ENCODE results near the gene NFYB. TPM values are rescaled to one million over a fixed set of nuclear protein-coding genes. Genes with fewer than 3 reads are reported as not detected.

The NFYB gene
- total RNA-seq, 1 experiment from 2014 or later, result 36.7 TPM

DNA sequence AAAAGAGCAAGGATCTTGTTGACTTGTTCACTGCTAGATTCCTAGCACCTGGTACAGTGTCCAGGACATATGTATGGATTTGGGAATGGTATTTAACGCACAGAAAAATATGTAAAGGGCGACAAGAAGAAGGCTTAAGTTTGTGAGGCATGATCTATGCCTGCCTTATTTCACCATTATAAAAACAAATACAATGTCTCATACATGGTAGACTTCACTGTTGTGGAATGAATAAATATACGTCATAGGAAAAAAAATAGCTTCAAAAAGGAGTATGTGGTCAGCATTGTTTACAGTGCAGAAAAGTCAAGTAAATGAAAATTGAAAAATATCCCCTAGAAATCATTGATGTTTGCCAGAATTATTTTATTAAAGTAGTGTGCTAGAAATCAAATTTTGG is 43.7 kb downstream of the NFYB start:
- intact Hi-C loops (cut with micrococcal nuclease; ENCODE audit: unreplicated experiment), result no loop called here
- CTCF ChIA-PET, result no interaction called here
- no peak overlapping the region for H2AFZ ChIP-seq
- H3K79me2 ChIP-seq (ENCODE audit: low read depth), result no peaks in the 10 kb centered on the region
- no peak overlapping the region for H3K4me2 ChIP-seq
- POLR2A ChIA-PET (ENCODE audit: unreplicated experiment), result no interaction called here
- H4K20me1 ChIP-seq (ENCODE audit: insufficient read depth), result no peaks in the 10 kb centered on the region
- no peaks in the 10 kb centered on the region for H3K27me3 ChIP-seq (ENCODE audit: insufficient read depth, low read depth)
- H3K27ac ChIP-seq, result no peak overlapping the region
- TF ChIP-seq, protein P1, sequence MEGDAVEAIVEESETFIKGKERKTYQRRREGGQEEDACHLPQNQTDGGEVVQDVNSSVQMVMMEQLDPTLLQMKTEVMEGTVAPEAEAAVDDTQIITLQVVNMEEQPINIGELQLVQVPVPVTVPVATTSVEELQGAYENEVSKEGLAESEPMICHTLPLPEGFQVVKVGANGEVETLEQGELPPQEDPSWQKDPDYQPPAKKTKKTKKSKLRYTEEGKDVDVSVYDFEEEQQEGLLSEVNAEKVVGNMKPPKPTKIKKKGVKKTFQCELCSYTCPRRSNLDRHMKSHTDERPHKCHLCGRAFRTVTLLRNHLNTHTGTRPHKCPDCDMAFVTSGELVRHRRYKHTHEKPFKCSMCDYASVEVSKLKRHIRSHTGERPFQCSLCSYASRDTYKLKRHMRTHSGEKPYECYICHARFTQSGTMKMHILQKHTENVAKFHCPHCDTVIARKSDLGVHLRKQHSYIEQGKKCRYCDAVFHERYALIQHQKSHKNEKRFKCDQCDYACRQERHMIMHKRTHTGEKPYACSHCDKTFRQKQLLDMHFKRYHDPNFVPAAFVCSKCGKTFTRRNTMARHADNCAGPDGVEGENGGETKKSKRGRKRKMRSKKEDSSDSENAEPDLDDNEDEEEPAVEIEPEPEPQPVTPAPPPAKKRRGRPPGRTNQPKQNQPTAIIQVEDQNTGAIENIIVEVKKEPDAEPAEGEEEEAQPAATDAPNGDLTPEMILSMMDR (conservative IDR thresholded peaks at IDR 0.05), result no peak
- TF ChIP-seq EZH2 (IDR thresholded peaks at IDR 0.05; ENCODE audit: low read depth), result no peak
- no peak for DNase-seq
- no TSS peak for BruUV-seq (replicated peaks)
- no peak overlapping the region for H3K4me3 ChIP-seq
- H3F3A ChIP-seq (ENCODE audit: insufficient read depth, low read depth), result no peaks in the 10 kb centered on the region
- no peaks in the 10 kb centered on the region for H3K4me1 ChIP-seq (replicated peaks; ENCODE audit: insufficient read depth)
- H3K9me2 ChIP-seq (ENCODE audit: insufficient read depth), result no peaks in the 10 kb centered on the region
- no peaks in the 10 kb centered on the region for H3K9me3 ChIP-seq (ENCODE audit: insufficient read depth, low read depth)
- peaks cover 8% of the 10 kb centered on the region; the same call in 1 of the 2 replicates for H3K36me3 ChIP-seq (ENCODE audit: low read depth)

DNA sequence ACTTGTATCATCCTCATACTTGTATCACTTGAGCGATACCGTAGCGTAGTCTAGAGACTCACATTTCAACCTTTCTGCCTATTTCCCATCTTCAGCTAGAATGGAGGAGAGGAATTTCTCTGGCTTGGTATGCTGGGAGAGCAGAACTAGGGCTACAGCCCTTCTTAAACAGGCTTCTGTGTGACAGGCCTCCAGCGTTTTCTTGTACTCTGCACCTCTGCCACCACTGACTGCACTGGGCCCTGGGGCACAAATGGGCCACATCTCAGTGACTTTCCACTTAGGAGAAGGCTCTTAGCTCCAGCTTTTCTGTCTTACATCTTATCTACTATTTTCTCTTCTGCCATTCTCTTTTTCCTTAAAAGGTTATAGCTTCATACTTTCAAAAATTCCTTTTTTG is 46.9 kb downstream of the NFYB start:
- BruUV-seq (replicated peaks), result no TSS peak
- no peak for DNase-seq
- H3K9me2 ChIP-seq (ENCODE audit: insufficient read depth), result no peaks in the 10 kb centered on the region
- H2AFZ ChIP-seq, result no peak overlapping the region
- H3K27ac ChIP-seq, result no peak overlapping the region
- H4K20me1 ChIP-seq (ENCODE audit: insufficient read depth), result no peaks in the 10 kb centered on the region
- no peaks in the 10 kb centered on the region for H3K9me3 ChIP-seq (ENCODE audit: insufficient read depth, low read depth)
- ChIA-PET CTCF (no interaction called here), POLR2A (ENCODE audit: unreplicated experiment) (interaction anchor here (0.6 kb wide), 1 partner anchor 1017 kb away, joined by 9 read pairs; the partner anchor contains the start of gene WASHC4)
- no peaks in the 10 kb centered on the region for H3K36me3 ChIP-seq (ENCODE audit: low read depth)
- no peaks in the 10 kb centered on the region for H3K79me2 ChIP-seq (ENCODE audit: low read depth)
- TF ChIP-seq, protein P1 (conservative IDR thresholded peaks at IDR 0.05), result no peak
- TF ChIP-seq EZH2 (IDR thresholded peaks at IDR 0.05; ENCODE audit: low read depth), result no peak
- intact Hi-C loops (cut with micrococcal nuclease; ENCODE audit: unreplicated experiment), result no loop called here
- H3K4me3 ChIP-seq, result no peak overlapping the region
- H3K4me2 ChIP-seq, result no peak overlapping the region
- no peaks in the 10 kb centered on the region for H3F3A ChIP-seq (ENCODE audit: insufficient read depth, low read depth)
- H3K4me1 ChIP-seq (replicated peaks; ENCODE audit: insufficient read depth), result no peaks in the 10 kb centered on the region
- H3K27me3 ChIP-seq (ENCODE audit: insufficient read depth, low read depth), result no peaks in the 10 kb centered on the region

DNA sequence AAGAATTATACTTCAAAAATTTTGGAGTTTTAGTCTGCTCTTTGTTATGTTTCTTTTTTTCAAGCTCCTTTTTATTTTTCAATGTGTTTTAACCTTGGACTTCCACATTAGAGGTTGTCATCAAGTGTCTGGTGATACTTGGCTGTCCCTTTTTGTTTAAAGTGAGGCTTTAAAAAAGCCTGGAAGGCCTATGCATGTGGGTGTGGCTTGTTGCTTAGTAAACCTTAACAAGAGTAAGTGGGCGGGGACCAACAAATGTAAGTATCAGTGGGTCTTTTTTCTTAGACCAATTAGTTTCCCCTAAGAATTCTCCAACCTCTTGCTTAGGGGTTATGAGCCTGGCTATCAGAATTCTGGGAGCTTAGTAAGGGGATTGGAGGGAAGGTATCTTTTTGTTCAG is 47.3 kb downstream of the NFYB start:
- no TSS peak for BruUV-seq (replicated peaks)

More for the DNA sequence above, 47.3 kb downstream of the NFYB start:
- H3K4me1 ChIP-seq (replicated peaks; ENCODE audit: insufficient read depth), result no peaks in the 10 kb centered on the region
- H3F3A ChIP-seq (ENCODE audit: insufficient read depth, low read depth), result no peaks in the 10 kb centered on the region
- H3K27ac ChIP-seq, result no peak overlapping the region
- H3K4me3 ChIP-seq, result no peak overlapping the region
- ChIA-PET POLR2A (ENCODE audit: unreplicated experiment) (no interaction called here), CTCF (no interaction called here)
- H3K79me2 ChIP-seq (ENCODE audit: low read depth), result no peaks in the 10 kb centered on the region
- H4K20me1 ChIP-seq (ENCODE audit: insufficient read depth), result no peaks in the 10 kb centered on the region
- H3K36me3 ChIP-seq (ENCODE audit: low read depth), result no peaks in the 10 kb centered on the region
- no peak for DNase-seq
- no peak overlapping the region for H2AFZ ChIP-seq
- intact Hi-C loops (cut with micrococcal nuclease; ENCODE audit: unreplicated experiment), result no loop called here
- no peak overlapping the region for H3K4me2 ChIP-seq
- H3K9me2 ChIP-seq (ENCODE audit: insufficient read depth), result no peaks in the 10 kb centered on the region
- H3K9me3 ChIP-seq (ENCODE audit: insufficient read depth, low read depth), result no peaks in the 10 kb centered on the region
- TF ChIP-seq, protein P1 (conservative IDR thresholded peaks at IDR 0.05), result no peak
- no peak for TF ChIP-seq EZH2 (IDR thresholded peaks at IDR 0.05; ENCODE audit: low read depth)
- no peaks in the 10 kb centered on the region for H3K27me3 ChIP-seq (ENCODE audit: insufficient read depth, low read depth)

Measured in PC-9 (cell line).